Measurements from ENCODE around the gene FGFR2. TPM values are rescaled to one million over a fixed set of nuclear protein-coding genes. Genes with fewer than 3 reads are reported as not detected.

The FGFR2 gene
- total and polyA plus RNA-seq, 9 of the 15 experiments (the other 6 are each of a cell fraction or from before 2014, with no cell fraction given) = 0.20 TPM; not detected in 8

GRCh38 chr10:121519411-121519810 lies 78.8 kb downstream of the FGFR2 start (continued):
- no peak for TF ChIP-seq PATZ1 (CRISPR knock-in tag; IDR thresholded peaks at IDR 0.05; ENCODE audit: borderline replicate concordance)
- TF ChIP-seq ZNF518B (CRISPR knock-in tag; IDR thresholded peaks at IDR 0.05) = no peak
- no peak for TF ChIP-seq ZBTB12 (CRISPR knock-in tag; IDR thresholded peaks at IDR 0.05)
- no peak for TF ChIP-seq E2F6 (IDR thresholded peaks at IDR 0.05; ENCODE audit: borderline replicate concordance in 1 of 2, extremely low read depth in 1 of 2, insufficient read depth in 1 of 2, insufficient read length in 1 of 2, low read depth in 1 of 2, low read length in 1 of 2, poor library complexity in 1 of 2, severe bottlenecking in 1 of 2)
- no peak for TF ChIP-seq ILK (tag; IDR thresholded peaks at IDR 0.05; ENCODE audit: borderline replicate concordance, low read depth)
- no peak for TF ChIP-seq ZNF232 (CRISPR knock-in tag; IDR thresholded peaks at IDR 0.05)
- no peak for TF ChIP-seq CREM (IDR thresholded peaks at IDR 0.05; ENCODE audit: low read depth)
- no peak for TF ChIP-seq PCBP2 (IDR thresholded peaks at IDR 0.05; ENCODE audit: low read depth, low read length, poor library complexity, severe bottlenecking)
- no peak for TF ChIP-seq POLR2G (IDR thresholded peaks at IDR 0.05; ENCODE audit: low read depth, low read length)
- no peak for TF ChIP-seq NFATC3 (IDR thresholded peaks at IDR 0.05)
- no peak for TF ChIP-seq CBFB (CRISPR knock-in tag; IDR thresholded peaks at IDR 0.05)
- TF ChIP-seq ZNF133 (CRISPR knock-in tag; IDR thresholded peaks at IDR 0.05) = no peak
- TF ChIP-seq E2F1 (CRISPR knock-in tag; IDR thresholded peaks at IDR 0.05) = no peak
- no peak for TF ChIP-seq KDM5B (IDR thresholded peaks at IDR 0.05; ENCODE audit: insufficient replicate concordance, low read depth, low read length)
- no peak for TF ChIP-seq ZFP91 (CRISPR knock-in tag; IDR thresholded peaks at IDR 0.05)
- TF ChIP-seq RNF2 (IDR thresholded peaks at IDR 0.05) = no peak
